ENCODE measurements around the gene DYNC1H1.

DNA sequence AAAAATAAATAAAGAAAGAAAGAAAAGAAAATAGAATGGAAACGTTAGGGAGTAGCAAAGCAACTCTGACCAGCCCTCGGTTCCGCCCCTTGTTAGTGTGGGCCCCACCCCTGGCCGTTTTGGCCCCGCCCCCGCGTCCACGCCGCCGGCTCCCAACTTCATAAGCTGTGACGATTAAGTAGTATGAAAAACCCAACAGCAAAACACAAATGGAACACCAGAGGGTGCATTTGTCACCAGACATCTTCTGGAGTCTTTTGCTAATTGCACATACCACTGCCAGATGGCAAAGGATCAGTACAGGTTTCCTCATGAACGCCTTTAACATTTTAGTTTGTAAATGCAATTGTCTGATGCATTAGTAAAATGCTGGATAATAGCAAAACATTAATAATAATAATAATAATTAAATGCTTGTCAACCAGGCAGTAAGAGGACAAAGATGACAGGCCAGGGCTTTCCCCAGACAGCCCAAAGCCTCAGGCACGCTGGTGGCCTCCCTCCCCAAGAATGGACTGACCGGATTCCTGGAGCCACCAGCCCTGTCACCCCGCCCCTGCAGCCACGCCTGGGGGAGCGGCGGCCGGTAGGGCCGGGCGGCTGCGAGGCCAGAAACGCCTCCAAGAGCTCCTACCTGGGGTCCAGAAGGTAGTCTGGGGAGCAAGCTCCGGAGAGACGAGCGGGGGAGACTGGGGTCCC, 98.9 kb downstream of the DYNC1H1 start:
- TF ChIP-seq CTCF (optimal IDR thresholded peaks at IDR 0.05 in 1 of 3, IDR thresholded peaks at IDR 0.05 in 1 of 3, conservative IDR thresholded peaks at IDR 0.05 in 1 of 3; ENCODE audit: extremely low read depth in 1 of 3, insufficient read depth in 2 of 3, low read length in 3 of 3): peak; percentile 36 to 51 (median 46)
- no peak for TF ChIP-seq EZH2 (IDR thresholded peaks at IDR 0.05; ENCODE audit: low read length)
